ENCODE data around the gene SAFB2.

Gene SAFB2

DNA sequence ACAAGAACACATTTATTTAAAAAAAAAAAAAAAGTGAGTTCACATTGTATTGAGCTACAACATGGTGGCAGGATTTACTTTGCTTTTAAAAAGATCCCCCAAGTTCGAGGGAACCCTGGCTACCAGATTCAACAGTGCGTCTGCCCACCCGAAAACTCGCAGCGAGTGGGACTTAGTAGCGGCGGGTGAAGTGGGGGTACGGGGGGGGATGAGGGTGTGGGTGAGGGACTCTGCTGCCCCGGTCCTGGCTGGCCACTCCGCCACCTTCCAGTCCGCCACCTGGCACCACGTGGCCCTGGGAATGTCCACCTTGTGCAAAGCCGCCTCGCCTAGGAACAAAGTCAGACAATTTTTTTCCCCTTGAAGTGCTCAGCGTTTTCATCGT is 35.5 kb downstream of the SAFB2 start:
- no peak overlapping the region for H3K4me3 ChIP-seq (replicated peaks in 1 of 2; ENCODE audit: low read depth in 2 of 2, low read length in 2 of 2)
- no peak for DNase-seq (ENCODE audit: low read depth in 2 of 2)
- TF ChIP-seq, protein P1, sequence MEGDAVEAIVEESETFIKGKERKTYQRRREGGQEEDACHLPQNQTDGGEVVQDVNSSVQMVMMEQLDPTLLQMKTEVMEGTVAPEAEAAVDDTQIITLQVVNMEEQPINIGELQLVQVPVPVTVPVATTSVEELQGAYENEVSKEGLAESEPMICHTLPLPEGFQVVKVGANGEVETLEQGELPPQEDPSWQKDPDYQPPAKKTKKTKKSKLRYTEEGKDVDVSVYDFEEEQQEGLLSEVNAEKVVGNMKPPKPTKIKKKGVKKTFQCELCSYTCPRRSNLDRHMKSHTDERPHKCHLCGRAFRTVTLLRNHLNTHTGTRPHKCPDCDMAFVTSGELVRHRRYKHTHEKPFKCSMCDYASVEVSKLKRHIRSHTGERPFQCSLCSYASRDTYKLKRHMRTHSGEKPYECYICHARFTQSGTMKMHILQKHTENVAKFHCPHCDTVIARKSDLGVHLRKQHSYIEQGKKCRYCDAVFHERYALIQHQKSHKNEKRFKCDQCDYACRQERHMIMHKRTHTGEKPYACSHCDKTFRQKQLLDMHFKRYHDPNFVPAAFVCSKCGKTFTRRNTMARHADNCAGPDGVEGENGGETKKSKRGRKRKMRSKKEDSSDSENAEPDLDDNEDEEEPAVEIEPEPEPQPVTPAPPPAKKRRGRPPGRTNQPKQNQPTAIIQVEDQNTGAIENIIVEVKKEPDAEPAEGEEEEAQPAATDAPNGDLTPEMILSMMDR (IDR thresholded peaks at IDR 0.05; ENCODE audit: low read depth, low read length): no peak

DNA sequence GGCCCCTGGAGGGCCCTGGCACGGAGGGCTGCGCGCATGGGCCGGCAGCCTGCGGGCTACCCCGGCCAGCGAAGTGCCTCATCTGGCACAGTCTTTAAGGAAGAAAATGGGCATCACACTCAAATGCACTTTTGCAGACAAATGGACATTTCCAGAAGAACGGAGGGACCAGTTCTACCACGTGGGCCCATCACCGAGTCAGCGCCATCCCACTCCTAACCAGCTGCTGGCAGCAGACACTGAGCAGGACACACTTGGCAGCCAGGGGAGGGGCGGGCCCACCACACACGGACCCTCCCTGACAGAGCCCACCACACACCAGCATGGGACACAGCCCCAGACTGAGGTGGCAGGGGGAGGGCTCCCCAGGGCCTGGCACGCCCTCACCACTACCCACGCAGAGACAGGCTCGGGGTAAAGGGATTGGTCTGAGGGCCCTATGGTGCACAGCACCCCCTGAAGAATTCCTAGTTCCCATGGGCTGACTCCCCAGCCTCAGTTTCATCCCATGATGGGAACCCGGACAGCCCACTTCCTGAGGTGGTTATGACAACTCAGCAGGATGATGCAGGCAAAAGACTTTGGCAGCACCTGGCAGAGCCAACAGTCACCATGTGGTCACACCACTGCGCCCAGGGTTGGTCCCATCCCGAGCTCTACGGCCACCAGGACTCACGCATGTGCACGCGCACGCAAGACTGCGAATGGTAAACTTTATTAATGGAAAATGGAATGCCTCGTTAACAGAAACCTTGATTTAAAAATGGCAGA is 36.1 kb downstream of the SAFB2 start:
- H3K4me3 ChIP-seq (replicated peaks in 1 of 2; ENCODE audit: low read depth in 2 of 2, low read length in 2 of 2): no peak overlapping the region
- DNase-seq (ENCODE audit: low read depth in 2 of 2): no peak

DNA sequence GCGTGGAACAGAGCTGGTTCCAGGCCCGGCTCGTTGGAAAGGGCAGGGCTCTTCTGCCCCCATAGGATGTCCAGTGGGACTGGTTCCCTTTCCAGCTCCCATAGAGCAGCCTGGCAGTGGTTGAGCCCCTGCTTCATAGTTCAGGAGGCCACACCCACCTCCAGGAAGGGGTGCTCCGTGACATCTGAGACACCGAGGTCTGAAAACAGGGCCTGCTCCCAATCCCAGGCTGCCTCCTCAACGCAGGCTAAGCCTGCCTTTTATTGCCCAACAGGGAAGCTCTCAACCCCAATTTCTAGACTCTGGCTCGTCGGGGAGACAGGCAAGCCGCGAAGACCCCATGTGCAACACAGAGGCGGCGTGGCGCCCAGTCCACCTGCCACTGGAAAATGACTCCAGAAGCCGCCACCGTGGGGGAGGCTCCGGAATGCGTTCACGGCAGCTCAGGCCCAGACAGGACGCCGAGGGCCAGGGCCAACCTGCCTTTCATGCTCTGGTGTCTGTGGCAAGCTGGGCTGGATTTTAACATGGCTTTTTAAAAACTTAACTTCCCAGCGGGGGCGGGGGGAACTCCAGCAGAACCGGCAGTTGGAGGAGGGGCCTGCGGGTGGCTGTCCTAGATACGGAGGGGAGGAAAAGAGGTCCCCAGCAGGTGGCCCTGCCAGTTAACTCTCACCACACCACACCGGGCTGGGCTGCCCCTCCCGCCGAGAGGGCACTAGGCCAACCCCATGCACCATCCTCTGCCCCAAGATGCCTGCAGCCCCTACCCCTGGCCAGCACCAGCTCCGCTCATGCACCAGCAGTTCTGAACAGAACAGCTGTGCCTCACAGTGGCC is 36.9 kb downstream of the SAFB2 start:
- no peak for DNase-seq (ENCODE audit: low read depth in 2 of 2)
- H3K4me3 ChIP-seq (replicated peaks in 1 of 2; ENCODE audit: low read depth in 2 of 2, low read length in 2 of 2): no peak overlapping the region
- TF ChIP-seq, protein P1 (IDR thresholded peaks at IDR 0.05; ENCODE audit: low read depth, low read length): no peak

More for the DNA sequence above, 36.1 kb downstream of the SAFB2 start:
- TF ChIP-seq, protein P1 (IDR thresholded peaks at IDR 0.05; ENCODE audit: low read depth, low read length): no peak

DNA sequence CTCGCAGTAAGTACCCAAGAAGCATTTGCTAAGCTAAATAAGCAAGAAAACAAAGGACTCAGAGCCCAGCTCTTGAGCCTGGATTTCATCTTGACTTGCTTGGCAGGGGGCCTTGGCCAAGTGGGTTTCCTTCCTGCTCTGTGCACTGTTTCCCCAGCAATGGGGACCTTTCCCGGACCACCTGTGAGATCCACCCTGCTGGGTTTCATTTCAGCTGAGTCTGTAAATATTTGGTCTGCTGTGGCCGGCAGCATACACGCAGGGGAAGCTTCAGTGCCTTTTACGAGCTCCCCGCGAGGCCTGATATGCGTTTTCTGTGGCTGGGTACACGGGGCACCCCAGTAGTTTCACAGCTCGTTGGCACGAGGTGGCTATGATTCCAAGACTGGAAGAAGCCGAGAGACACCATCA is 42.4 kb downstream of the SAFB2 start:
- TF ChIP-seq, protein P1 (IDR thresholded peaks at IDR 0.05; ENCODE audit: low read depth, low read length): no peak
- no peak for DNase-seq (ENCODE audit: low read depth in 2 of 2)
- no peak overlapping the region for H3K4me3 ChIP-seq (replicated peaks in 1 of 2; ENCODE audit: low read depth in 2 of 2, low read length in 2 of 2)

DNA sequence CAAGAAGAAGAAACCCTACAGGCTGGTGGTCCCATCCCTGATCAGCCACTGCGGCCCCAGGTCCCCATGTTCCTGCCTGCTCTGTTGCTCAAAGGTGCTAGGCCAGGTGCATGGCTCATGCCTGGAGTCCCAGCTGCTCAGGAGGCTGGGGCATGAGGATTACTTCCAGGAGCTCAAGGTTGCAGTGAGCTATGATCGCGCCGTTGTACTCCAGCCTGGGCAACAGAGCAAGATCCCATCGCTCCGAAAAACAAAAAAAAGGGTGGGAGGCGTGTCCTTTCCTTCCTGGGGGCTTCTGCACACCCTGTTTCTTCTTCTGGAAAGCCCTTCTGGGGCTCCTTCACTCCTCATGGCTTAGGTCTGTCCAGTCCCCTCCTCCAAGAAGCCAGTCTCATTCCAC is 42.9 kb downstream of the SAFB2 start:
- TF ChIP-seq, protein P1 (IDR thresholded peaks at IDR 0.05; ENCODE audit: low read depth, low read length): no peak
- H3K4me3 ChIP-seq (replicated peaks in 1 of 2; ENCODE audit: low read depth in 2 of 2, low read length in 2 of 2): no peak overlapping the region
- DNase-seq (ENCODE audit: low read depth in 2 of 2): no peak

DNA sequence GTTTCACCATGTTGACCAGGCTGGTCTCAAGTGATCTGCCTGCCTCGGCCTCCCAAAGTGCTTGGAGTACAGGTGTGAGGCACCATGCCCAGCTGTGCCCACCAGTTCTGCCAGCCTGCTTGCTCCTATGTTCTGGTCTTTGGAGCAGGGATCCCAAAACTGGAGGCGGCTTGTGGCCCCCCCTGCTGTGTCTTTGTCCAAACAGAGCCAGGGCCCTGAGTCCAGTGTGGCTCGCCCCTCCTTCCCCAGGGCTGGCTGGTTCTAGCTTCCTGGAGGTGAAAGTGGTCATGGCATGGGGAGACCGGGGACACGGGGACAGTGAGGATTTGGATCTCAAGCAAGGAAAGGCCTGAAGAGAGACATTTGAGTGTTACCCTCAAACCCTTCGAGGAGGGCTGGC is 43.3 kb downstream of the SAFB2 start:
- H3K4me3 ChIP-seq (replicated peaks in 1 of 2; ENCODE audit: low read depth in 2 of 2, low read length in 2 of 2): no peak overlapping the region
- no peak for DNase-seq (ENCODE audit: low read depth in 2 of 2)
- TF ChIP-seq, protein P1 (IDR thresholded peaks at IDR 0.05; ENCODE audit: low read depth, low read length): no peak
